Gastroesophageal sphincter (tissue), 4 donors: ENCODE measurements around the gene KLHL18. TPM values are rescaled to one million over a fixed set of nuclear protein-coding genes. Genes with fewer than 3 reads are reported as not detected.

Experiments used
- ATAC-seq: fragments of 150-250 bp; one replicate; pipeline ENCODE4 v1.9.1; 2016; ENCODE audit warnings: mild to moderate bottlenecking, moderate library complexity
- H3K27ac ChIP-seq, 4 donors: fragments of 200-600 bp; sonication (generic) in 3 of 4; 1 replicate in 3 of 4; 2 replicates in 1 of 4; pipeline ENCODE4 v1.5.1; 2016 to 2019
- H3K27me3 ChIP-seq: fragments of 200-600 bp; sonication (generic); one replicate; pipeline ENCODE4 v1.5.1; 2019
- H3K36me3 ChIP-seq, 2 donors: fragments of 200-600 bp; sonication (generic); one replicate each; pipeline ENCODE4 v1.5.1; 2019; ENCODE audit warnings: control low read depth in 1 of 2
- H3K4me1 ChIP-seq, 3 donors: fragments of 200-600 bp; sonication (generic); 1 replicate in 2 of 3; 2 replicates in 1 of 3; pipeline ENCODE4 v1.5.1; 2016 to 2019; ENCODE audit warnings: control low read depth in 2 of 3
- H3K4me3 ChIP-seq, 2 donors: fragments of 200-600 bp; sonication (generic); one replicate each; pipeline ENCODE4 v1.5.1; 2019; ENCODE audit warnings: mild to moderate bottlenecking in 1 of 2, moderate library complexity in 1 of 2
- H3K9me3 ChIP-seq, 3 donors: fragments of 200-600 bp; sonication (generic); one replicate each; pipeline ENCODE4 v1.5.1; 2017 to 2019; ENCODE audit warnings: control low read depth in 2 of 3
- CTCF ChIP-seq, 4 experiments: fragments of 200-600 bp in 2 of 4; fragments of 450-650 bp in 2 of 4; sonication (generic) in 1 of 4; IDR thresholded peaks; one replicate each; pipeline ENCODE4 v1.5.1; 2017 to 2019; ENCODE audit warnings: antibody characterized with exemption in 4 of 4, mild to moderate bottlenecking in 2 of 4, moderate library complexity in 2 of 4
- EP300 ChIP-seq: sonication (generic); formaldehyde crosslinking; IDR thresholded peaks from one replicate; pipeline ENCODE4 v1.6.1; 2017; ENCODE audit warnings: antibody characterized with exemption, mild to moderate bottlenecking
- POLR2A ChIP-seq, 2 donors: fragments of 450-650 bp; IDR thresholded peaks; one replicate each; pipeline ENCODE4 v1.6.1; 2017; ENCODE audit warnings: antibody characterized with exemption in 2 of 2, mild to moderate bottlenecking in 2 of 2, moderate library complexity in 1 of 2
- POLR2AphosphoS5 ChIP-seq: sonication (generic); formaldehyde crosslinking; IDR thresholded peaks from one replicate; pipeline ENCODE4 v1.6.1; 2017; ENCODE audit warnings: antibody characterized with exemption
- WGBS, 2 donors: methylation state at CpG; one replicate each; pipeline ENCODE4 v1.1.5; 2018; ENCODE audit warnings: low coverage in 1 of 2; 5-methylcytosine and 5-hydroxymethylcytosine counted together
- total RNA-seq, 4 donors: library from RNA; depleted of rRNA; stranded (reverse); fragments of >200 nt; gene quantifications; one replicate each; pipeline ENCODE4 v1.1.0, GENCODE V29; 2016

KLHL18 gene
- total RNA-seq, 4 donors from 2014 or later: 11.6 to 23.3 (median 15.6) TPM

- peak overlapping the region in 1 of 2 donors; percentile 63 for H3K4me3 ChIP-seq
- H3K9me3 ChIP-seq: no peaks in the 10 kb centered on the region
- TF ChIP-seq POLR2A (IDR thresholded peaks at IDR 0.05) (no peak), POLR2AphosphoS5 (no peak), EP300 (no peak), CTCF (IDR thresholded peaks at IDR 0.05) (no peak)
- 88% methylated on average over 17 of the region's 19 CpGs for WGBS, 2 donors
- peak overlapping the region in 3 of 4 donors; percentile 87 to 97 (median 96) for H3K27ac ChIP-seq
- H3K36me3 ChIP-seq: no peaks in the 10 kb centered on the region
- H3K4me1 ChIP-seq: peaks cover 0 to 45% (median 9%) of the 10 kb centered on the region in 3 donors
- no peaks in the 10 kb centered on the region for H3K27me3 ChIP-seq
- ATAC-seq: no peak
These were observed 96.7 kb downstream of the KLHL18 start for GRCh38 chr3:47379411-47379899.

GRCh38 chr3:47380026-47380600, 97.4 kb downstream of the KLHL18 start:
- ATAC-seq: no peak
- Histone ChIP-seq H3K36me3 (peaks cover 0 to 5% of the 10 kb centered on the region in 2 donors), H3K4me1 (peaks cover 0 to 50% (median 12%) of the 10 kb centered on the region in 3 donors)

GRCh38 chr3:47380601-47381316, 98.0 kb downstream of the KLHL18 start, which contains the start of gene PTPN23:
TSS of gene PTPN23 (plus strand) at chr3:47381021. CDS start at chr3:47381097, 76 bp downstream.
- H3K27me3 ChIP-seq: no peaks in the 10 kb centered on the region
- no peaks in the 10 kb centered on the region for H3K9me3 ChIP-seq
- 0 to 1% methylated on average over 8 to 15 of the region's 61 CpGs for WGBS, 2 donors
- H3K36me3 ChIP-seq: peaks cover 0 to 10% of the 10 kb centered on the region in 2 donors
- peak; percentile 93 for ATAC-seq
- TF ChIP-seq POLR2A (IDR thresholded peaks at IDR 0.05) (peak; percentile 88 to 93), POLR2AphosphoS5 (peak; percentile 91), CTCF (IDR thresholded peaks at IDR 0.05) (peak in 2 of 4 experiments; percentile 4 to 6), EP300 (no peak)
- H3K4me3 ChIP-seq: peak within 1 kb of the TSS; percentile 63 to 88
- peak within 1 kb of the TSS; percentile 87 to 97 (median 92) for H3K27ac ChIP-seq
- H3K4me1 ChIP-seq: peaks cover 0 to 56% (median 12%) of the 10 kb centered on the region in 3 donors

More at GRCh38 chr3:47380026-47380600, 97.4 kb downstream of the KLHL18 start:
- Histone ChIP-seq H3K27me3 (no peaks in the 10 kb centered on the region), H3K9me3 (no peaks in the 10 kb centered on the region), H3K4me3 (peak overlapping the region; percentile 63 to 88), H3K27ac (peak overlapping the region; percentile 40 to 97 (median 92))
- WGBS, 2 donors: 14 to 16% methylated on average over 13 to 14 of the region's 23 CpGs
- peak in 1 of 4 experiments; percentile 2 for TF ChIP-seq CTCF (IDR thresholded peaks at IDR 0.05)
- TF ChIP-seq POLR2A (IDR thresholded peaks at IDR 0.05): no peak
- TF ChIP-seq POLR2AphosphoS5: no peak
- no peak for TF ChIP-seq EP300

GRCh38 chr3:47381317-47382157, 98.8 kb downstream of the KLHL18 start:
- 0 to 6% methylated on average over 3 to 10 of the region's 44 CpGs for WGBS, 2 donors
- H3K9me3 ChIP-seq: no peaks in the 10 kb centered on the region
- peak; percentile 84 for ATAC-seq
- H3K4me1 ChIP-seq: peaks cover 0 to 62% (median 12%) of the 10 kb centered on the region in 3 donors
- H3K27ac ChIP-seq: peak overlapping the region; percentile 87 to 97 (median 92)
- H3K36me3 ChIP-seq: peaks cover 0 to 10% of the 10 kb centered on the region in 2 donors
- peak overlapping the region; percentile 63 to 88 for H3K4me3 ChIP-seq
- no peak for TF ChIP-seq POLR2A (IDR thresholded peaks at IDR 0.05)
- no peak for TF ChIP-seq CTCF (IDR thresholded peaks at IDR 0.05)
- peak; percentile 43 for TF ChIP-seq POLR2AphosphoS5
- H3K27me3 ChIP-seq: no peaks in the 10 kb centered on the region
